GM18867 (cell line): Measurements from ENCODE around the gene IGSF23.
"Not testable (repeated sequence)": the region's sequence is repeated elsewhere in the genome, so short reads cannot be mapped to it uniquely, and the experiment has no call there.

Experiments used
- ATAC-seq: cut with Tn5 transposase; IDR thresholded peaks from one replicate; pipeline ENCODE4 v1.9.1; 2021; ENCODE audit warnings: mild to moderate bottlenecking, moderate library complexity; ENCODE audit not compliant: unreplicated experiment

The IGSF23 gene

DNA sequence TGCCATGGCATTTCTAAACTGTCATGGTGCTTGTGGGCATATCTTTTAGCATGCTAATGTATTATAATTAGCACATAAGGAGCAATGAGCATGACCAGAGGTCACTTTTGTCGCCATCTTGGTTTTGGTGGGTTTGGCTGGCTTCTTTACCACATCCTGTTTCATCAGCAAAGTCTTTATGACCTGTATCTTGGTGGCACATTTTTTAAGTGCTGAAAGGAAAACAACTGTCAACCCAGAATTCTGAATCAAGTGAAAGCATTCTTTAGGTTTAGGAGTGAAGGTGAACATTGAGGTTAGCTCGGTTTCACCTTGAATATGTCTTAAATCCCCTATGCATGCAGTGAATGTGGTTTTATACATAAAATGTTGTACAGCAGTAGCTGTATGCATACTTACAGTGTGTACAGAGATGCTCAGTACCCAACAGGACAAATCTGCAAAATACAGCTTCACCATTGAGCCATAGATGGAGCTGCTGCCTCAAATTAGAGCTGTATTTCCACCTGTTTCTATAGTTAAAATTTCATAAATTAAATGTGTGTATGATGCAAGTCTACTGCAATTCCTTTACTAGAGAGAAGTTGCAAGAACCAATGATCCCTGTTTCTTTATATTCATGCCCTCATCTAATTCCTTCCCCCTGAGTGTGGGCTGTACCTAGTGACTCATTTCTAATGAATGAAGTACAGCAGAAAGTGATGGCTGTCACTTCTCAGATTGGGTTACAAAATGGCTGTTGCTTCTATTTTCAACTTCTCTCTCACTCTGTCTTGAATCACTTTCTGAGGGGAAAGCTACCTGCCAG, 25.2 kb upstream of the IGSF23 start:
- no peak for ATAC-seq

DNA sequence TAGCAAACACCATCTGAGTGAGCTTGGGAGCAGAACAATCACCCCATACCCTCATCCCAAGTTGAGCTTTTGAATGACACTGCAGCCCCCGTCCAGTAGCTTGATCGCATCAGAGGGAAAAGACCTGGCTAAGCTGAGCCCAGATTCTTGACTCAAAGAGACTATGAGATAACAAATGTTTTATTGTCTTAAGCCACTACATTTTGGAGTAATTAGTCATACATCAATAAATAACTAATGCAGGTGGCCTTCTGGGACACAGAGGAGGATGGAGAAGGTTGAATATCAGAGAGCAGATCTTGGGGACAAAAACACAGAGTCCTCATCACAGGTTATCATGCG, 24.6 kb upstream of the IGSF23 start:
- no peak for ATAC-seq

DNA sequence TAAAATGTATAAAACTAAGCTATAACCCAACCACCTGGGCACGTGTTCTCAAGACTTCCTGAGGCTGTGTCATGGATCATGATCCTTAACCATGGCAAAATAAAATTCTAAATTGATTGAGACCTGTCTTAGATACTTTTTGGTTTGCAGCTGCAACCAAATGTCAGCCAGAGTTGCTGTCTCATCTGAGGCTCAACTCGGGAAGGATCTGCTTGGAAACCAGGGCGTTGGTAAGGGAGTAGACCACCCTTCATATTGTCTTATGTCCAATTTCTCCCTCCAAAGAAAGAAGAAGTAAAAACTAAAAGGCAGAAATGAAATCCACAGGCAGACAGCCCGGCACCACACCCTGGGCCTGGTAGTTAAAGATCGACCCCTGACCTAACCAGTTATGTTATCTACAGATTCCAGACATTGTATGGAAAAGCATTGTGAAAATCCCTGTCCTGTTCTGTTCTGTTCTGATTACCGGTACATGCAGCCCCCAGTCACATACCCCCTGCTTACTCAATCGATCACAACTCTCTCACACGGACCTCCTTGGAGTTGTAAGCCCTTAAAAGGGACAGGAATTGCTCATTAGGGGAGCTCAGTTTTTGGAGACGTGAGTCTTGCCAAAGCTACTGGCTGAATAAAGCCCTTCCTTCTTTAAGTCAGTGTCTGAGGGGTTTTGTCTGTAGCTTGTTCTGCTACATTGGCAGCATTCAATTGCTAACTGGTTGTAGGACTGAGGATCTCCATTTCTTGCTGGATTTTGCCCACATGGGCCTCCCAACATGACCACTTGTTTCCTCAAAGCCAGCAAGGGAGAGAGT, 22.9 kb upstream of the IGSF23 start:
- ATAC-seq = no peak

DNA sequence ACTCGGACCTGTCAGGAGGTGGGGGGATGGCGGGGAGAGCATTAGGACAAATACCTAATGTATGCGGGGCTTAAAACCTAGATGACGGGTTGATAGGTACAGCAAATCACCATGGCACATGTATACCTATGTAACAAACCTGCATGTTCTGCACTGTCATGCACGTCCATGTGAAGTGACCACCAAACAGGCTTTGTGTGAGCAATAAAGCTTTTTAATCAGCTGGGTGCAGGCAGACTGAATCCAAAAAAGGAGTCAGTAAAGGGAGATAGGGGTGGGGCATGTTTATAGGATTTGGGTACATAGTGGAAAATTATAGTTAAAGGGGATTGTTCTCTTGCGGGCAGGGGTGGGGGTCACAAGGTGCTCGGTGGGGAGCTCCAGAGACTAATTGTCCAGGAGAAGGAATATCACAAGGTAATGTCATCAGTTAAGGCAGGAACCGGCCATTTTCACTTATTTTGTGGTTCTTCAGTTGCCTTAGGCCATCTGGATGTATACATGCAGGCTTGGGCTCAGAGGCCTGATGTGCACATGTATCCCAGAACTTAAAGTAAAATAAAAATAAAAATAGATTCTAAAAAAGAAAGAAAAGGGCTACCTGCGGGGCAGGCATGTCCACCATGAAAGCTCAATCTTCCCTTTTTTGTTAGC, 21.9 kb upstream of the IGSF23 start:
- not testable (repeated sequence) for ATAC-seq

DNA sequence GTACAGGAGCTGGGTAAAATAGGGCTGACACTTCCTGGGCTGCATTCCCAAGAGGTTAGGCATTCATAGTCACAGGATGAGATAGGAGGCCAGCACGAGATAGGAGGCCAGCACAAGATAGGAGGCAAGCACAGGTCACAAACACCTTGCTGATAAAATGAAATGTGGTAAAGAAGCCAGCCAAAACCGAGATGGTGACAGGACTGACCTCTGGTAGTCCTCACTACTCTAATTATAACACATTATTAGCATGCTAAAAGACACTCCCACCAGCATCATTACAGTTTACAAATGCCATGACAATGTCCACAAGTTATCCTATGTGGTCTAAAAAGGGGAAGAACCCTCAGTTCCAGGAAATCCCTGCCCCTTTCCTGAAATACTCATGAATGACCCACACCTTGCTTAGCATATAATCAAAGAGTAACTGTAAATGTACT, 20.9 kb upstream of the IGSF23 start:
- ATAC-seq = no peak

DNA sequence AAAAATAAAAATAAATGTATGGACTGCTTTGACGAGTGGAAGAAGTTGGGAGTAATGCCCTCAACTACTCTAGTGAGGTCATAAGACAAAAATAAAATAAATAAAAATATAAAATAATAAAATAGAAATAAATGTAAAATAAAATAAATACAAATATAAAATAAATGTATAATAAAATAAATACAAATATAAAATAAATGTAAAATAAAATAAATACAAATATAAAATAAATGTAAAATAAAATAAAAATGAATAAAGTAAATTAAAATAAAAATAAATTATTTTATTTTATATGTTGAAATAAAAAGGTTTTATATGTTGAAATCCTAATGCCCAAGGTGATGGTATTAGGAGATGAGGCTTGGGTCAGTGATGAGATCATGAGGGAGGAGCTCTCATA, 20.1 kb upstream of the IGSF23 start:
- no peak for ATAC-seq

DNA sequence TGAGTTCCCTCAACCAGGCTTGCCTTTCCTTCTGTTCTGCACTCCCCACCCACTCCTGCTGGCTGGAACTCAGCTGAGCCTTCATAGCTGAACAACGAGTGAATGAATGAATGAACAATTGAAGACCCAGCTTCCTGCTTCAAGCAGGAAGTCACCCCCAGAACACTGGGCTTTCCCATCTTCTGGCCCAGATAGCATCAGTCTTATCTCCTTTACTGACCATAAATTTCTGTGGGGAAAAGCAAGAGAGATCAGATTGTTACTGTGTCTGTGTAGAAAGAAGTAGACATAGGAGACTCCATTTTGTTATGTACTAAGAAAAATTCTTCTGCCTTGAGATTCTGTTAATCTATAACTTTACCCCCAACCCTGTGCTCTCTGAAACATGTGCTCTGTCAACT, 19.5 kb upstream of the IGSF23 start:
- ATAC-seq = not testable (repeated sequence)

DNA sequence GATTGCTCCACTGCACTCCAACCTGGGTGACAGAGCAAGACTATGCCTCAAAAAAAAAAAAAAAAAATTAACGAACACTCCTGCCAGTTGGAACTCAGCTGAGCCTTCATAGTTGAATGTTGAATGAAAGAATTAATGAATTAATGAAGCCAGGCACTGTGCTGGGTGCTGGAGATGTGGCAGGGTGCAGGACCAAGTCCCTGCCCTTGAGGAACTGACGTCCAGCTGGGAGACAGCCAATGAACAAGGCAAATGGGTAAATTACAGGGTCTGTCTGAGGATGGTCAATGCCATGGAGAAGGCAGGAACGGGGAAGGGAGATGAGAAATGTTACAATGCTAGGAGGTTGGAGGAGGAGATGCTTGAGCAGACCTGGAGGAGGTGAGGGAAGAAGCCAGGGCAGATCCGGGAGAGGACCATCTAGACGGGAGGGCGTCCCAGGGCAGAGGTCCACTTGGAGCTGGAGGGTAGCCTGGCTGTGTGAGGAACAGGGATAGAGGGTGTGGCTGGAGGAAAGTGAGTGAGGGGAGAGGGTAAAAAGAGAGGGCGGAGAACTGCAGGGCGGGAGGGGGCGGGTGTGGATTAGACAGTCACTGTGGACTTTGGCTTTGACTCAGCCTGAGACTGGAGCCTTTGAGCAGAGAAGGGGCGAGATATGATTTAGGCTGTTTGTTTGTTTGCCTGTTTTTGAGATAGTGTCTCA, 16.8 kb upstream of the IGSF23 start:
- ATAC-seq = no peak

DNA sequence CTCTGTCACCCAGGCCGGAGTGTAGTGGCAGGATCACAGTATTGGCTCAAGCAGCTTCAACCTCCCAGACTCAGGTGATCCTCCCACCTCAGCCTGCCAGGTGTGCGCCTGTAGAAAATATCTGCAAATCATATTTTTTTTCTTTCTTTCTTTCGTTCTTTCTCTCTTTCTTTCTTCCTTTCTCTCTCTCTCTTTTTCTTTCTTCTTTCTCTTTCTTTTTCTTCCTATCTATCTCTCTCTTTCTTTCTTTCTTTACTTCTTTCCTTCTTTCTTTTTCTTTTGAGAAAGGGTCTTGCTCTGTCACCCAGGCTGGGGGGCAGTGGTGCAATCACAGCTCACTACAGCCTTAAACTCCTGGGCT, 16.3 kb upstream of the IGSF23 start:
- ATAC-seq = no peak

DNA sequence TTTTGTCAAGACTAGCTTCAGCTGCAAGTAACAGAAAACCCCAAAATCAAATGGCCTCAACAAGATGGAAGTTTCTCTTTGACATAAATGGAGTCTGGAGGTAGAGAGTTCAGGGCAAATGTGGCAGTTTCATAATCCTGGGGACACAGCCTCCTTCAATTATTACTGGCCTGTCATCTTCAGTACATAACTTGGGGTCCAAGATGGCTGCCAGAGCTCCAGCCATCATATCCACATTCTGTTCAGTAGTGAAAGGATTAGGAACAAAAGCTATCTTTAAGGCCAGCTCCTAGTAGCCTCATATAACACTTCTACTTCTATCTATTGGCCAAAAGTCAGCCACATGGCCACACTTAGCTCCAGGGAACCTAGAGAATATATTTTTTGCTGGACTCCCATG, 15.0 kb upstream of the IGSF23 start:
- no peak for ATAC-seq

DNA sequence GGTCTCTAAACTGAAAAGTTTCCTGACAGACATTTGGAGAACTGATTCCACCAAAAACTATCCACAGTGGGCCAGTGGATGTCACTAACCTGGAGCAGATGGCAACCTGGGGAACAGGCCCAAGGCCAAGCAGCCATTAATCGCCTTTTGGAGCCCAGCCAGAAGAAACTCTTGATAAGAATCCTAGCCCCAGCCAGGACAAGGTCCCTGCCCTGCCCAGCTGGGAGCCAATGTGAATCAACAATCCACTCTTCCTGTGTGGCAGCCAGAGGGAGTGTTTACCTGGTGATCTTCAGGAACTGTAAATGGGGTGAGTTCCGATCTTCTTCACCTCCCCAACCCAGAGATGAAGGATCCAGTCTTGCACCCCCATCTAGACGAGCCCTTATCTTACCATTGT, 14.5 kb upstream of the IGSF23 start:
- no peak for ATAC-seq

DNA sequence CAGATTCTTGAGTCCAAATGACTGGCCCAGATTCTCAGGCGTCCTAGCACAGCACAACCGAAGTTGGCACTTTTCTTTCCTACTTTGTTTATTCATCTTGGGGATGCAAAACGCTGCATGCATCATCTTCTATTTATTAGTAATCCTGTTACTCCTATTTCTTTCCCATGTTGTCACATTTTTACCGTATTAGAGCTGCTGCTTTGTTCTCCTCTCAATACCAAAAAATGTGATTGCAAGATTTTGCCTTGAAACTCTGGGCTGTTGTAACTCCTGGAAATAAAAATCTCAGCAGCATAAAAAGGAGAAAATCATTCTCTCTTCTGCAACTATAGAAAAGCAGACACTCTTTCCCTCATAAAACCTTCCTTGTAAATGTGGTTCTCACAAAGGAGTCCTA, 12.9 kb upstream of the IGSF23 start:
- ATAC-seq = no peak

DNA sequence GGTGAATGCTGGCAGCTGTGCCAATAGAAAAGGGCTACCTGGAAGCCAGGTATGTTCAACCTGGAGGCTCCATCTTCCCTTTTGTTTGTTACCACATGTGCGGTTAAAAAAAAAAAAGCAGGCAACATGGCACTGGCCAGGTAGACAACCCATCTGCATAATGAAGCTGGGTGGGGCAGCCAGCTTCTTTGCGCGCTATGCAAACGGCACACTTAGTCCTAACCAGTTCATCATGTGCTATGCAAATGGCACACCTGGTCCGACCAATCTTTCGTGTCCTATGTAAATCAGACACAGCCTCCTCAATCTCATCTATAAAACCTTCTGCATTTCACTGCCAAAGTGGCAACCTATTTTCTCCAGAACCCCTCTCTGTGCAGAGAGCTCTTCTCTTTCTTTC, 11.3 kb upstream of the IGSF23 start:
- ATAC-seq = no peak

DNA sequence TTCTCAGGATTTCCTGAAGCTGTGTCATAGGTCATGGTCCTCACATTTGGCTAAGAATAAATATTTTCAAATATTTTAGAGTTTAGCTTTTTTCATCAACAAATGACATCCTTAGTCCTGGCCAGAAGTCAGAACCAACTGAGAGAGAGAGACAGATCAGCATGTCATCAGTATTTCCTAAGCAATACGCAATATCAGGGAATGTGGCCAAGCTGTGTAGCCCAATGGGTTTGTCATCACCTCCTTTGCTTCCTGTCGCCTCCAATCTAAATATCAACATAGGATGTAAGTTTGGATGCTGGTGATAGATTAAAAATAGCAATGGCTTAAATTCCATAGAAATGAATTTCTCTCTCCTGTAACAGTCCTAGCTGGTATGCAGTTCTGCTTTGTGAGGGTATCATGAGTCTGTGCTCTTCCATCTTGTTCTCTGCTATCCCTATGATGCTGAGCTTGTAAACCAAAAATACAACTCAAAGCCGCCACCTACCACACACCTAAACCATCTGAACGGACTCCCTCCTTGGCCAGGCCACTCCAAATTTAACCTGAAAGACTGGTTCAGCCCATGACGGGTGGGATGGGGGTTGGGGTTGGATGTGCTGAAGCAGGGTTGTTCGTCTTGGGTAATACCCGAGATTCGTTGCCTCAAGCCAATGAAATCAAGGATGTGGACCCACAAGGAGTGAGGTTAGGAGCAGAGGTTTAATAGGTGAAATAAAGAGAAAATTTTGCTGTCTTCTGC, 10.0 kb upstream of the IGSF23 start:
- no peak for ATAC-seq

DNA sequence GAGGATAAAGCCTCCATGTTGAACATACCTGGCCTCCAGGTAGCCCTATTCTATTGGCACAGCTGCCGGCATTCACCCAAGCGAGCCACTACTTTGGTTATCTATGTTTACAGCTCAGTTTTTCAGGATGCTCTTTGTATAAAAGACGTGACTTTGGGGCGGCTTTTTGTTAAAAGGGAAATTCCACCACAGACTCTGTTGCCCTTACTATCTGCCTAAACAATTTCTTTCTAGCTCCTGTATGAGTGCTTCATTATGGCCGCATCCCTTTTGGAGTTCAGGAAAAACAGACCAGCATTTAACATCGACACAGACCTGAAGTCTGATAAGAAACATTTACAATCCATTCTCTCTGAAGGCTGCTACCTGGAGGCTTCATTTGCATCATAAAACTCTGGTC, 9.1 kb upstream of the IGSF23 start:
- ATAC-seq = no peak

DNA sequence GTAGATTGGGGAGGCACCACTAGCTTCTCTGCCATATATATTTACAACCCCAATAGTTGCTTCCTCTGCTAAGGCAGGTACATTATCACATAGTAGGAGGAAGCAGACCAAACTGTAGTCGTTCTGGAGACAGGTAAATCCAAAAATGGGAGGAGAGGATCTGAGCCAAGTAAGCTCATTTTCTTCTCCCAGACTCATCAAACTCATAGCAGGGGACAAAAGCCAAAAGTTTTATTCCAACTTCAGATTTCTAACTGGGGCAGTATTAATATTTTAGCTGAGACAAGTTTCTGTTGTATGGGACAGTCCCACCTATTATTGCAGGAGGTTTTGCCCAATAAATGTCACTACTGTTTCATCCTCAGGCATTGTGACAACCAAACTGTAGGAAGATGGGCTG, 7.8 kb upstream of the IGSF23 start:
- no peak for ATAC-seq

DNA sequence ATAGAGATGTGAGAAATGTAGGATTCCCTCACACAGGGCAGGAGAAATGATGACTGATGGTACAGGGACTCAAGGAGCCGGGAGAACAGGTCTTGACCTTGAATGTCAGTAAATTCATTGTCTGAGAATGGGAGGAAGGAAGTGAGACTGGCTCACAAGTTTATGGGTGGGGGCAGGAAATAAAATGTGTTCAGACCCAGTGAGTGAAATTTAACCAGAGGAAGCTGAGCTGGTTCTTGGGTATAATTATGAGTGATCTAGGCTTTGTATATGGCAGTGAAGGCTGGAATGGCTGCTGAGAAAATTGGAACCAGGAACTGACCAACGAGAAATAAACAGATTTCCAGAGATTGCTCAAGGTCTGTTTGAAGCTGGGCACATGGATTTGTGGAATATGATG, 6.3 kb upstream of the IGSF23 start:
- no peak for ATAC-seq

DNA sequence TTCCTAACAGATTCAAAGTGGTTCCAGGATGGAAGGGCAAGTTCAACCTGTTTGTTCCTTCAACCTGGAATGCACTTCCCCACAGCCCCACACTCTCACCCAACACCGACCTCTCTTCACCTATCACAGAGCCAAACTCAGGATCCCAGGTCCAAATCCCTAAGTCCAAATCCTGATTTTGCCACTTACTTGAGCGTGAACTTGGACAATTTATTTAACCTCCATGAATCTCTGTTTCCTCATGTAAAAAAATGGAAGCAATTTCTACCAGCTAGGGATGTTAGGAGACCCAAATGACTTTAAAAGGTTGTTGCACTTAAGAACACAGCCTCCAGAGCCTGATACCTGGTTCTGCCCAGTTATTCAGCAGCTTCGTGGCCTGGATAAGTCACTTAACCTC, 5.4 kb upstream of the IGSF23 start:
- no peak for ATAC-seq

DNA sequence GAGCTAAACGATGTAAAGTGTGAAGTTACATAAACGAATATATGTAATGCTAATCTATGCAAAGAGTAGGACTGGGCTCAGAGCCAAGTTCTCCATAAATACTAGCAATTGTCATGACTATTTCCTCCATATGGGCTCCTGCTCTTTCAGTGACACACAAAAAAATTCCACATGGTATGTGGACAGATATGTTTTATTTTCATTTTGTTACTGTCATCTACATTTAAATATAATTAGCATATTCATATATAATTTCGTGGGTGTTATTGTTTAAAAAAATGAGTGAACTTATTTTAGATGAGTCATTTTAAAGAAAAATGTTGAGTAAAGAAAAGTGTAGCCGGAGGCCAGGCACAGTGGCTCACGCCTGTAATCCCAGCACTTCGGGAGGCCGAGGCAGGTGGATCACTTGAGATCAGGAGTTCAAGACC, 5.0 kb upstream of the IGSF23 start:
- no peak for ATAC-seq

DNA sequence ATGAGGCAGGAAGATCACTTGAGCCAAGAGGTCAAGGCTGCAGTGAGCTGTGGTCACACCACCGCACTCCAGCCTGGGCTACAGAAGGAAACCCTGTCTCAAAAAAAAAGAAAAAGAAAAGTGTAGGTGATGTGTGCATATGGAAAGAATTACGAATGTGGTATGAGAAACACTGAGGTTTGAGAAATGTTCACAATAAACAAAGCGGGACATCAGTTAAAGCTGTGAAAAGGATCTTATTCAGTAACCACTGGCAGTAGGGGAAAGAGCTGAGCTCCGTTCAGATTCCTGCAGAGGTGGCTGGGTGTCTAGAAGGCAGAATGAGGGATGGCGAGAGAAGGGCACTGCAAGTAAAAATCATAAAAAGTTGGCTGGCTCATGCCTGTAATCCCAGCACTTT, 4.1 kb upstream of the IGSF23 start:
- ATAC-seq = no peak

DNA sequence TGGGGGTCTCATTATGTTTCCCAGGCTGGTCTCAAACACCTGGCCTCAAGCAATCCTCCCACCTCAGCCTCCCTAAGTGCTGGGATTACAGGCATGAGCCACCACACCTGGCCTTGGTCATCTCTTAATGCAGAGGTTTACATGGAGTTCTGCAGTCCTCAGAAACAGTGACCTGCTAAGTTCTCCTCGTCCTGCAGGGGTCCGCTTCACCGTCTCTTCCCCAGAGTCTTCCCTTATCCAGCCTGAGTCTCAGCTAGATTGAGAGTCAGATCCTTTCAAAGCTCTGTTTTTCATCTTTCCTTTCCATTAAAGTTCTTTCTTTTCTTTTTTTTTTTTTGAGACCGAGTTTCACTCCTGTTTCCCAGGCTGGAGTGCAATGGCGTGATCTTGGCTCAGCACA, 2.9 kb upstream of the IGSF23 start:
- ATAC-seq = not testable (repeated sequence)
